ENCODE results near the gene IGF1R.

DNA sequence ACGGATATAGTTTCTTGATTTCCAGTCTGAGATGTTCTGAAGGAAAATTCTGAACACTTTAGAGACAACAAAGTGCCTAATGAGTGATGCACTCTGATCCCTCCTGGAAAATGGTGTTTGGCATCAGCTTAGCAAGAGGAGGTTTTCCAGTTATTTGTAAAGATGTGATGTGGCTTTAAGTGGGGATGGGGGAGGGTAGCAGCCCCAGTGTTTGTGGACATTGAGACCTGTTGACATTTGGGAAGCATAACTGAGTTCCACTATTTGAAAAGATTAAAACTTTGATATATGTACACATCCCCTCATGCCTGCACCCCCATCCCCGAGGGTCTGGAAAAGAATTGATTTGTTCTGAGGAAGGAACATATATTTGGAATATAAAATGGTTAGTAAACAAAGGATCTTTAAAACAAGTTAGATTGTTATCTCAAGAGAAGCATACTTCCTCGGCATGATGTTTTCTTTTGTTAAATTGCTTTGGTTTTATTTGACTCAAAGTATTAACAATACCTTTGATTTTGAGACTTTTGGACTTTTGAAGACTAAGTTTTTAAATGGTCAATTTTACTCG is 6.5 kb downstream of the IGF1R start:
- TF ChIP-seq POLR2A (IDR thresholded peaks at IDR 0.05; ENCODE audit: control extremely low read depth in 1 of 2, low read depth in 2 of 2, low read length in 2 of 2) (no peak), HDAC6 (IDR thresholded peaks at IDR 0.05; ENCODE audit: low read depth, low read length) (no peak), SIRT6 (IDR thresholded peaks at IDR 0.05; ENCODE audit: low read length) (no peak), GABPA (IDR thresholded peaks at IDR 0.05; ENCODE audit: borderline replicate concordance, insufficient read depth, low read length) (no peak), TEAD4 (IDR thresholded peaks at IDR 0.05; ENCODE audit: low read depth, low read length) (no peak), USF2 (IDR thresholded peaks at IDR 0.05; ENCODE audit: low read length) (no peak), RFX5 (IDR thresholded peaks at IDR 0.05; ENCODE audit: borderline replicate concordance, low read depth, low read length) (no peak), EP300 (IDR thresholded peaks at IDR 0.05; ENCODE audit: borderline replicate concordance in 1 of 2, low read depth in 2 of 2, low read length in 2 of 2) (no peak), RNF2 (IDR thresholded peaks at IDR 0.05; ENCODE audit: borderline replicate concordance, low read depth, low read length, missing control alignments, poor library complexity, severe bottlenecking) (no peak), ATF3 (IDR thresholded peaks at IDR 0.05; ENCODE audit: insufficient read depth, low read depth, low read length) (no peak), SIN3A (conservative IDR thresholded peaks at IDR 0.05 in 1 of 2, IDR thresholded peaks at IDR 0.05 in 1 of 2; ENCODE audit: low read depth in 1 of 2, low read length in 2 of 2) (no peak), YY1 (IDR thresholded peaks at IDR 0.05; ENCODE audit: low read depth, low read length) (no peak), SP1 (IDR thresholded peaks at IDR 0.05; ENCODE audit: low read depth, low read length) (no peak)
- TF ChIP-seq, protein P1, sequence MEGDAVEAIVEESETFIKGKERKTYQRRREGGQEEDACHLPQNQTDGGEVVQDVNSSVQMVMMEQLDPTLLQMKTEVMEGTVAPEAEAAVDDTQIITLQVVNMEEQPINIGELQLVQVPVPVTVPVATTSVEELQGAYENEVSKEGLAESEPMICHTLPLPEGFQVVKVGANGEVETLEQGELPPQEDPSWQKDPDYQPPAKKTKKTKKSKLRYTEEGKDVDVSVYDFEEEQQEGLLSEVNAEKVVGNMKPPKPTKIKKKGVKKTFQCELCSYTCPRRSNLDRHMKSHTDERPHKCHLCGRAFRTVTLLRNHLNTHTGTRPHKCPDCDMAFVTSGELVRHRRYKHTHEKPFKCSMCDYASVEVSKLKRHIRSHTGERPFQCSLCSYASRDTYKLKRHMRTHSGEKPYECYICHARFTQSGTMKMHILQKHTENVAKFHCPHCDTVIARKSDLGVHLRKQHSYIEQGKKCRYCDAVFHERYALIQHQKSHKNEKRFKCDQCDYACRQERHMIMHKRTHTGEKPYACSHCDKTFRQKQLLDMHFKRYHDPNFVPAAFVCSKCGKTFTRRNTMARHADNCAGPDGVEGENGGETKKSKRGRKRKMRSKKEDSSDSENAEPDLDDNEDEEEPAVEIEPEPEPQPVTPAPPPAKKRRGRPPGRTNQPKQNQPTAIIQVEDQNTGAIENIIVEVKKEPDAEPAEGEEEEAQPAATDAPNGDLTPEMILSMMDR (IDR thresholded peaks at IDR 0.05; ENCODE audit: control extremely low read depth in 1 of 3, insufficient read depth in 1 of 3, low read depth in 1 of 3, low read length in 3 of 3), result no peak
